ENCODE measurements around the gene CAPN11.

GRCh38 chr6:44145839-44146238, 12.8 kb upstream of the CAPN11 start:
- TF ChIP-seq CTCF (IDR thresholded peaks at IDR 0.05; ENCODE audit: poor library complexity, severe bottlenecking) (no peak), RAD21 (conservative IDR thresholded peaks at IDR 0.05) (no peak), SMC3 (conservative IDR thresholded peaks at IDR 0.05; ENCODE audit: poor library complexity) (no peak), EZH2 (IDR thresholded peaks at IDR 0.05; ENCODE audit: borderline replicate concordance, insufficient read depth, low read length, poor library complexity, severe bottlenecking) (no peak), MXI1 (conservative IDR thresholded peaks at IDR 0.05; ENCODE audit: poor library complexity, severe bottlenecking) (no peak), TAF1 (IDR thresholded peaks at IDR 0.05; ENCODE audit: low read depth) (no peak), POLR2AphosphoS5 (IDR thresholded peaks at IDR 0.05) (no peak), EP300 (conservative IDR thresholded peaks at IDR 0.05; ENCODE audit: poor library complexity, severe bottlenecking) (no peak)

All from neural cell (in vitro differentiated cells).